Breast epithelium (tissue), 3 donors: Measurements from ENCODE around the gene LRRC38.

Experiments used
- CTCF ChIP-seq, 3 donors: fragments of 450-650 bp; IDR thresholded peaks; one replicate each; pipeline ENCODE4 v1.5.1; 2016 to 2017; ENCODE audit warnings: antibody characterized with exemption in 3 of 3, mild to moderate bottlenecking in 3 of 3, moderate library complexity in 3 of 3
- POLR2AphosphoS5 ChIP-seq, 3 donors: sonication (generic); formaldehyde crosslinking; IDR thresholded peaks; one replicate each; pipeline ENCODE4 v1.6.1; 2017; ENCODE audit warnings: antibody characterized with exemption in 3 of 3

- TF ChIP-seq POLR2AphosphoS5 (IDR thresholded peaks at IDR 0.05) (no peak), CTCF (IDR thresholded peaks at IDR 0.05) (no peak)
Observed at GRCh38 chr1:13513063-13513894, 524 bp downstream of the LRRC38 start.
